Activated naive CD4-positive, alpha-beta T cell treated with anti-CD3 and anti-CD28 coated beads, Interleukin-2, amount 50 U/mL, for 72 hours (primary cell): Measurements from ENCODE around the gene NFE2. TPM values are rescaled to one million over a fixed set of nuclear protein-coding genes. Genes with fewer than 3 reads are reported as not detected.

ENCODE experiments used
- total RNA-seq, 2 donors: library from RNA; stranded (reverse); gene quantifications; one replicate each; pipeline ENCODE4 v1.2.3, GENCODE V29; 2022

The NFE2 gene
- total RNA-seq, 2 donors from 2014 or later: 0.20 TPM; not detected in 1

Other genes with a start within 250 kb of the NFE2 start
- gene HOXC4, start 247.2 kb downstream of the NFE2 start, total RNA-seq: under 1 TPM in 1 of 2 donors, not detected in 1; 0.18 TPM
- 10 to 100 TPM; 18.0 to 25.9 TPM for gene SMUG1, start 112.0 kb downstream of the NFE2 start, total RNA-seq
- 100 to 1,000 TPM; 115 to 169 TPM for gene CBX5, start 20.9 kb downstream of the NFE2 start, total RNA-seq
- 1,000 to 10,000 TPM; 1,446 to 2,174 TPM for gene HNRNPA1, start 20.3 kb downstream of the NFE2 start, total RNA-seq
- 100 to 1,000 TPM in 1 of 2 donors, 10 to 100 TPM in 1; 99.1 to 101 TPM for gene COPZ1, start 24.1 kb upstream of the NFE2 start, total RNA-seq
- 1 to 10 TPM; 2.0 to 4.1 TPM for gene GPR84, start 63.5 kb upstream of the NFE2 start, total RNA-seq
- 1 to 10 TPM; 1.2 to 1.8 TPM for gene ZNF385A, start 83.7 kb upstream of the NFE2 start, total RNA-seq
- gene ITGA5, start 118.3 kb upstream of the NFE2 start, total RNA-seq: 10 to 100 TPM; 29.4 to 53.5 TPM
- gene GTSF1, start 172.6 kb upstream of the NFE2 start, total RNA-seq: 10 to 100 TPM in 1 of 2 donors, 1 to 10 TPM in 1; 9.3 to 10.1 TPM
- 100 to 1,000 TPM; 153 to 154 TPM for gene NCKAP1L, start 196.7 kb upstream of the NFE2 start, total RNA-seq
- gene PDE1B, start 248.6 kb upstream of the NFE2 start, total RNA-seq: 10 to 100 TPM; 24.1 to 33.6 TPM